GM12892 (cell line): ENCODE results near the gene TEX10.

ENCODE experiments used
- POLR2A ChIP-seq: IDR thresholded peaks from 2 replicates; pipeline ENCODE4 v1.6.1; 2011; ENCODE audit warnings: low read depth, low read length, control low read depth
- POLR2AphosphoS5 ChIP-seq: IDR thresholded peaks from 2 replicates; pipeline ENCODE4 v1.6.1; 2011; ENCODE audit warnings: low read depth, low read length, control low read depth

DNA sequence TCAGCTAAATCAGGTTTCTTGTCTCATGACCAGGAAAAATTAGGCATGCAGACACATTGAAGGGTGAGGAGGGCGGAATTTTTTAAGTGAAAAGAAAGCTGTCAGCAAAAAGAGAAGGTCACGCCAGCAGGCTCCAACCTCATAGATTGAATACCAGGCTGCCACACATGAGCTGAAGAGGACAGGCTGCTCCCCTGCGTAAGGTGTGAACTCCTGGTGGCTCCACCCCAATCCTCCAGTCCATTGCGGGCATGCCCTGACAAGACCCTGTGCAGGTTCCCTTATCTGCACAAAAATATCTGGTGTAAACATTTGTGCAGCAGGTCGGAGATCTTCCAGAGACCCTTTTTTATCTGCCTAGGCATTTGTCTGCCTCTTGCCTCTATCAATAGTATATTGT, 22.9 kb upstream of the TEX10 start:
- no peak for TF ChIP-seq POLR2A
- TF ChIP-seq POLR2AphosphoS5, result no peak
